Activated T-cell treated with anti-CD3 and anti-CD28 coated beads, Interleukin-2, amount 50 U/mL, for 48 hours (primary cell): ENCODE results near the gene CCDC194.

Source experiments
- DNase-seq, 2 experiments: peaks; one replicate each; pipeline ENCODE4 v3.0.0-alpha.2; 2020

Gene CCDC194, protein sequence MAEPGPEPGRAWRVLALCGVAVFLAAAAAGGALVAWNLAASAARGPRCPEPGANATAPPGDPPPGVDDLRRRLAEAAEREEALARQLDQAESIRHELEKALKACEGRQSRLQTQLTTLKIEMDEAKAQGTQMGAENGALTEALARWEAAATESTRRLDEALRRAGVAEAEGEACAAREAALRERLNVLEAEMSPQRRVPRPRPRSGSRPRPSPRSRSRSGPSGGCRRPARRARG

GRCh38 chr19:17393914-17394313, at the start of gene CCDC194:
Gene CCDC194 (minus strand): TSS chr19:17394196. CDS start chr19:17394158, 38 bp downstream.
- DNase-seq, result no peak

DNA sequence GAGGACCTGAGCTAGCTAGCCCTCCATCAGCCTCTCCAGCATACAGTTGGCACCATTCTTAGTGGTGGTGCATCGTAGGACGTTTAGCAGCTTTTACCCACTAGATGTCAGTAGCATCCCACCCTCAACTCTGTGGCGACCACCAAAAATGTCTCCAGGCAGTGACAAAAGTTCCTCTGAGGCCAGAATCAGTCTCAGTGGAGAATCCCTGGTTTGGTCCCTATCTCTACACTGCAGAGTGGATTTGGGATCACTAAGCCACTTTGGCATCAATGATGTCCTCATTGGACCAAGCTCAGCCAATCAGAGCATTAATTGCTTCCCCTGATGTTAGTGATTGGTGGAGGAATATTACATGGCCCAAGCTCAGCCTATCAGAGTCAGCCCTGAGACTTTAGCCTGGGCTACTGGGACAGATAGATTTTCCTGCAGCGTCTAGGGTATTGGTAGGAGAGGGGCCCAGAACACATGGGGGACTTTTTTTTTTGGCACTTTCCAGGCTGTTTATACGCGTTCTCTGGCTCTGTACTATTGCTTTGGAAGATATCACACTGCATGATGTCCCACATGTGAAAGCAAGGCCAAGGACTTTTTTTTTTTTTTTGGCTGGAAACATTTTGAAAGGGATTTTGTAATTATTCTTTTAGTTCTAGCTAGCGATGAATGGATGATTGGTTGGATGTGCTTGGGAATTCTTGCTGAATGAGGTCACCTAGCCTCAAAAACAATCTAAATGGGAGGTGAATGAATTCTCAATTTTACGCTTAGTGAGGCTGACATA, 47.4 kb upstream of the CCDC194 start:
- DNase-seq, result peak; percentile 50 to 55

- no peak for DNase-seq
Observed at GRCh38 chr19:17436874-17437267, 42.9 kb upstream of the CCDC194 start.

- no peak for DNase-seq
Observed at GRCh38 chr19:17436094-17436873, 42.3 kb upstream of the CCDC194 start.

GRCh38 chr19:17435218-17435617, 41.2 kb upstream of the CCDC194 start:
- no peak for DNase-seq

- no peak for DNase-seq
Observed at GRCh38 chr19:17431417-17431816, 37.4 kb upstream of the CCDC194 start.

- DNase-seq, result no peak
Observed at GRCh38 chr19:17429641-17430113, 35.7 kb upstream of the CCDC194 start.

- DNase-seq, result peak; percentile 60 to 61
Observed at GRCh38 chr19:17424743-17425365, 30.9 kb upstream of the CCDC194 start.

- DNase-seq, result no peak
Observed at GRCh38 chr19:17423429-17424208, 29.6 kb upstream of the CCDC194 start.

DNA sequence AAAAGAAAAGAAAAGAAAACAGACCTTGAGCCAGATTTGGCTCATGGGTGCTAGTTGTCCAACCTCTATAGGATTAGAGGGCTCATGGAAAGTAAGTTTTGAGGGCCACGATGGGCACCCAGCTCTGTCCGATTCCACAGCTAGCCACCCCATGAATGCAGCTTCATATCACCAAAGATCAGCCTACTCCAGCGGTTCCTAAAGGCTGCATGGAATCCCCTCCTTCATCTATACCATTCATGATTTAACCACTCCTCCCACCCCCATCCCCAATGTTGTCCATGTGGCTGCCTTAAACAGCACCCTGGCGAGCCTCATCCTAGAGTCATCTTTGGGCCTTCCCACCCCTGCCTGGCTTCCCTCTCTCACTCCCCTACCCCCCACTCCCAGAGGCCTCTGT, 27.9 kb upstream of the CCDC194 start:
- no peak for DNase-seq

DNA sequence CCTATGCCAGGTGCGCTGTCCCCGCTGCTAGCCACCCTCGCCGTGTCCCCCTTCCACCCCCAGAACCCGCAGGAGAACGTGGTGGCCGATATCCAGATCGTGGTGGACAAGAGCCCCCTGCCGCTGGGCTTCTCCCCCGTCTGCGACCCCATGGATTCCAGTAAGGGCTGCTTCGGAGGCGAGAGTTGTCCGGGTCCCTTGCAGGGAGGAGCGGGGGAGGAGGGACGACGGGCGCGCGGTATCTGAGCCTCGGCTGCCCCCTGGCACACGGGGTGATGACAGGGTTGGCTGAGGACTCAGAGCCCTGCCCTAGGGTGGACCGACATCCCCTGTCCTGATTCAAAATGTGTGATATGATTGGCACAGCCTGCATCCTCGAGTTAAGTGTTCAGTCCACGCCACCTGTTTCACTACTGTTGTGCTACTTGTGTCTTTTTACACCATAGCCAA, 26.5 kb upstream of the CCDC194 start:
- DNase-seq, result peak; percentile 51 to 58

GRCh38 chr19:17419621-17420474, 25.9 kb upstream of the CCDC194 start, which contains the start of gene MVB12A:
Gene MVB12A (plus strand): TSS chr19:17420047. CDS start chr19:17420136, 89 bp downstream.
- DNase-seq, result peak; percentile 93 to 96

DNA sequence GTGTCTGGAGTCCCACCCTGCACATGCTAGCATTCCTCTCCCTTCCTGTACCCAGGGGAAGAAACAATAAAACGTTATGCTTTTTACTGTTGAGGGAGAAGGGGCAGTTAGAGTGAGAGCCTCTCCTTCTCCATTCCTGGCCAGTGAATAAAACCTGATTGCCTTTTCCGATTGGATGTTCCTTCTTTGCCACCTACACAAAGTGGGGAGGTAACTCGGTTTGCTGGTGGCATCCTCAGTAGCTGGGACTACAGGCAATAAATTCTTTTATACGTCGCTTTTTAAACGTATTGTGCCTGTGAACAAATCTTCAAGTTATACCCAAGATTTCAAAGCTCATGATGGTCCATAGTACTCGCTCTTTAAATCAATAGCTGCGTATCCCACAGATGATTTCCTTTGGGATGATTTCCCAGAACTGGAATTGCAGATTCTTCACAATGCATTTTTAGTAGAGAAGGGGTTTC, 25.2 kb upstream of the CCDC194 start:
- DNase-seq, result no peak

DNA sequence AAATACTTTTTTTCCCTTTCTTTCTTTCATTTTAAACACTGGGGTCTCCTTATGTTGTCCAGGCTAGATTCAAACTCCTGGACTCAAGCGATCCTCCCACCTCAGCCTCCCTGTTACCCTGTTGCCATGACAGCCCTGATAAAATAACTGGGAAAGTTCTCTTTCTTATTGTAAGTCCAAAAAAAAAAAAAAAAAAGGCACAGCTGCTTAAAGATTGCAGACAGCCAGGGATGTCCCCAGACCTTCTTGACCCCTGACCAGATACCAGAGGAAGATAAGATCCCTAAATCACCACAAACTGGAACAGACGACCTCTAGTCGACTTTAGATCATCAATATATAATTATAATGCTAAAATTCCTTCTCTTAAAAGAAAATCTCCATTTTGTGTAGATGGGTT, 24.7 kb upstream of the CCDC194 start:
- no peak for DNase-seq

GRCh38 chr19:17415121-17415520, 21.1 kb upstream of the CCDC194 start:
- no peak for DNase-seq

DNA sequence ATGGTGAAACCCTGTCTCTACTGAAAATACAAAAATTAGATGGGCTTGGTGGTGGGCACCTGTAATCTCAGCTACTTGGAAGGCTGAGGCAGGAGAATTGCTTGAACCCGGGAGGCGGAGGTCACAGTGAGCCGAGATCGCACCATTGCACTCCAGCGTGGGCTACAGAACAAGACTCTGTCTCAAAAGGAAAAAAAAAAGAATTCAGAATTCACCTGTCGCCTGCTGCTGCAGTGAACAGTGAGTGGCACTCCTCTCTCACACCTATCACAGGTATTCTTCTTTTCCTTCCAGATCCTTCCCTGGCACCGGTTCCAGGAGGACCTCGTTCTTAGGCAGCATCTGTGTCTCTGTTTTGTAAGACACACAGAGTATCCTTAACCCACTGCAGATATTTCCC, 20.1 kb upstream of the CCDC194 start:
- no peak for DNase-seq

GRCh38 chr19:17411801-17412200, 17.8 kb upstream of the CCDC194 start:
- no peak for DNase-seq

DNA sequence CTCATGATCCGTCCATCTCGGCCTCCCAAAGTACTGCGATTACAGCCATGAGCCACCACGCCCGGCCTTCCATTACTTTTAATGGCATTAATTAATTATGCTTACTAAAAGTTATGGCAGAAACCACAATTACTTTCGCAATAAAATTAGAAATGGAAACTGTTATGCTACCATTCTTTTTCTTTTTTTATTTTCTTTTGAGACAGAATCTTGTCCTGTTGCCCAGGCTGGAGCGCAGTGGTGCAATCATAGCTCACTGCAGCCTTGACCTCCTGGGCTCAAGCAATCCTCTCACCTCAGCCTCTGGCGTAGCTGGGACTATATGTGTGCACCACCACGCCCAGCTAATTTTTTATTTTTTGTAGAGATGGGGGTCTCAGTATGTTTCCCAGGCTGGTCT, 16.0 kb upstream of the CCDC194 start:
- DNase-seq, result no peak

- DNase-seq, result no peak
Observed at GRCh38 chr19:17406887-17407196, 12.8 kb upstream of the CCDC194 start.

DNA sequence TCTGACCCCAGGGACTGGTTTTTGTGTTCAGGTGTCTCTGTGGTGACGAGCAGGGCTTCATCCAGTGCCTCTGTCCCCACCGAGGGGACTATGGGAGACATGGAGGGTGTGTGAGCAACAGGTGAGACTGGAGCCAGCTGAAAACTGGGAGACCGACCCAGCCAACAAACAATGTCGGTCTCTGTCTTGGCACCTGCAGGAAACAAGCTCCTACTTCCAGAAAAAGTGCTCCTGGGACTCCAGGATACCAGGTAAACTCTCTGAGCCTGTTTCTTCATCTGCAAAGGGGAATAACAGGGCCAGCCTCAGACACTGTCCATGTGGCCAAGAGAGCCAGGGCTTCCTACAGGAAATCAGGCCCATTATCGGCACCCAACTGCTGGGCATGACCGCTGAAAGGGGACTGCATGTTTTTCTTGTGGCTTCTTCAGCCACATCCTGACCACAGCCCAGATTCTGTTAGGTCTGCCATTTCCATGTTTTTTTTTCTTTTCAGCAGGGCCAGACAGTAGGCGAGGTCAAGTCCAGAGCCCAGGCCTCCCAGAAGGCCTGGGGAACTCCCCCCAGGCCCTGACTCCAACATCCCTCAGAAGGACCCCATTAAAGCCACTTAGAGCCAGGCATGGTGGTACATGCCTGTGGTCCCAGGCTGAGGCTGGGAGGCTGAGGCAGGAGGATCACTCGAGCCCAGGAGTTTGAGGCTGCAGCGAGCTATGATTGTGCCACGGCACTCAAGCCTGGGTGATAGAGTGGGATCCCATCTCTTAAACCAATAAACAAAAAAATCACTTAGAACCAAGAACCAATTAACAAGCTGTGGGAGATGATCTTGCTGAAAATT, 12.3 kb upstream of the CCDC194 start:
- DNase-seq, result peak in 1 of 2 experiments; percentile 55
